ENCODE data around the gene COMMD1.

GRCh38 chr2:62150597-62151305, 245.3 kb downstream of the COMMD1 start:
- TF ChIP-seq CTCF (IDR thresholded peaks at IDR 0.05) (no peak), POLR2A (IDR thresholded peaks at IDR 0.05) (no peak)

Measured in thyroid gland (tissue), 4 donors.